ENCODE measurements around the gene COL16A1. TPM values are rescaled to one million over a fixed set of nuclear protein-coding genes. Genes with fewer than 3 reads are reported as not detected.

Gene COL16A1
- polyA plus RNA-seq, 3 donors = 0.13 TPM; not detected in 2

- peak; percentile 97 to 99 (median 98) for DNase-seq
- Histone ChIP-seq H3K79me2 (ENCODE audit: insufficient read depth, low read length) (peaks cover 43% of the 10 kb centered on the region), H3K36me3 (replicated peaks in 1 of 2; ENCODE audit: control insufficient read depth in 1 of 2, insufficient read depth in 2 of 2, low read length in 2 of 2) (no peaks in the 10 kb centered on the region), H3K9me3 (replicated peaks in 1 of 2; ENCODE audit: control insufficient read depth in 1 of 2, insufficient read depth in 1 of 2, low read length in 2 of 2) (no peaks in the 10 kb centered on the region), H3K27me3 (ENCODE audit: control insufficient read depth in 2 of 2, insufficient read depth in 2 of 2, low read length in 2 of 2) (no peaks in the 10 kb centered on the region), H4K20me1 (ENCODE audit: insufficient read depth, low read length) (no peaks in the 10 kb centered on the region), H2AFZ (ENCODE audit: insufficient read depth, low read depth, low read length, poor library complexity, severe bottlenecking) (peak within 1 kb of the TSS; percentile 78), H3K27ac (ENCODE audit: low read depth in 1 of 2, low read length in 2 of 2) (peak within 1 kb of the TSS; percentile 91 to 100), H3K4me1 (ENCODE audit: control insufficient read depth in 1 of 2, insufficient read depth in 2 of 2, low read length in 2 of 2) (peaks cover 26 to 31% of the 10 kb centered on the region in 2 donors), H3K4me3 (replicated peaks in 1 of 3; ENCODE audit: low read depth in 2 of 3, low read length in 3 of 3) (peak within 1 kb of the TSS; percentile 56 to 86 (median 75)), H3K9ac (ENCODE audit: insufficient read depth, low read length, poor library complexity, severe bottlenecking) (peak within 1 kb of the TSS; percentile 99), H3K4me2 (replicated peaks; ENCODE audit: extremely low read depth, low read length, poor library complexity, severe bottlenecking) (peak within 1 kb of the TSS; percentile 80)
- TF ChIP-seq, protein P1, sequence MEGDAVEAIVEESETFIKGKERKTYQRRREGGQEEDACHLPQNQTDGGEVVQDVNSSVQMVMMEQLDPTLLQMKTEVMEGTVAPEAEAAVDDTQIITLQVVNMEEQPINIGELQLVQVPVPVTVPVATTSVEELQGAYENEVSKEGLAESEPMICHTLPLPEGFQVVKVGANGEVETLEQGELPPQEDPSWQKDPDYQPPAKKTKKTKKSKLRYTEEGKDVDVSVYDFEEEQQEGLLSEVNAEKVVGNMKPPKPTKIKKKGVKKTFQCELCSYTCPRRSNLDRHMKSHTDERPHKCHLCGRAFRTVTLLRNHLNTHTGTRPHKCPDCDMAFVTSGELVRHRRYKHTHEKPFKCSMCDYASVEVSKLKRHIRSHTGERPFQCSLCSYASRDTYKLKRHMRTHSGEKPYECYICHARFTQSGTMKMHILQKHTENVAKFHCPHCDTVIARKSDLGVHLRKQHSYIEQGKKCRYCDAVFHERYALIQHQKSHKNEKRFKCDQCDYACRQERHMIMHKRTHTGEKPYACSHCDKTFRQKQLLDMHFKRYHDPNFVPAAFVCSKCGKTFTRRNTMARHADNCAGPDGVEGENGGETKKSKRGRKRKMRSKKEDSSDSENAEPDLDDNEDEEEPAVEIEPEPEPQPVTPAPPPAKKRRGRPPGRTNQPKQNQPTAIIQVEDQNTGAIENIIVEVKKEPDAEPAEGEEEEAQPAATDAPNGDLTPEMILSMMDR (IDR thresholded peaks at IDR 0.05) = no peak
- WGBS (ENCODE audit: insufficient coverage) = under 1% methylated on average over 56 of the region's 56 CpGs
- peaks cover 0 to 1% (median 0%) of the 10 kb centered on the region in 7 donors for H3K9me3 Mint-ChIP-seq
- peaks cover 0 to 2% of the 10 kb centered on the region in 2 donors for H3K36me3 Mint-ChIP-seq
- peak within 1 kb of the TSS; percentile 91 to 100 for H3K4me3 Mint-ChIP-seq
- peaks cover 21% of the 10 kb centered on the region for H3K4me1 Mint-ChIP-seq
- intact Hi-C loops (cut with micrococcal nuclease) = loop anchor here (5.0 kb wide), 2 partner anchors 37 to 143 kb away; no protein-coding TSS in a partner anchor
- peak within 1 kb of the TSS; percentile 99 to 100 (median 100) for H3K27ac Mint-ChIP-seq
- H3K27me3 Mint-ChIP-seq (ENCODE audit: low read depth in 3 of 3) = no peaks in the 10 kb centered on the region
Measured at GRCh38 chr1:31644560-31645273, 59.1 kb downstream of the COL16A1 start, which contains the start of gene PEF1. Gene PEF1 (minus strand): TSS chr1:31644876. CDS start chr1:31644864, 12 bp downstream.

DNA sequence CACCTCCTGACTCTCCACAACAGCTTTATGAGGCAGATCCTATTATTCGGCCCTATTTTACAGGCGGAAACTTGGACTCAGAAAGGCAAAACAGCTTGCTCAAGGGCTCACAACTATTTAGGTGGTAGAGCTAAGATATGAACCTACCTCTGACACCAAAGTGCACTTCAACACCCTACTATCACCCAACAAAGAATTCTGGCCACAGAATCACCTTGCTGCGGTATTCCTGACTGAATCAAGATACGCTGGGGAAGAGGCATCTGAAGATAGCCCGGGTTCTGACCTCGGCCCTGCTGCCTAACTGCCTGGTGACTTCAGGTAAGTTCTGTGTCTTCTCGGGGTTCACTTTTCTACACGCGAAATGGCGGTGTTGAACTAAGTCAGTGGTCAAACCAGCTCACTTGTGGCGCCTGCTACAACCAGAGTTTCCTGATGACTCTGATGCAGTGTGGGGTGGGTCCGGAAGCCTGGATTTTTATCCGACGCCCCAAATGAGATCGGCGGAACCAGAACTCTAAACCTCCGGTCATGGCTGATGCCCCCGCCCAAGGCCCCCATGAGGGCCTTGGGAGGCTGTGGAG lies 59.7 kb downstream of the COL16A1 start:
- Histone ChIP-seq H3K4me2 (replicated peaks; ENCODE audit: extremely low read depth, low read length, poor library complexity, severe bottlenecking) (peak overlapping the region; percentile 80), H2AFZ (ENCODE audit: insufficient read depth, low read depth, low read length, poor library complexity, severe bottlenecking) (peak overlapping the region; percentile 78), H3K9me3 (replicated peaks in 1 of 2; ENCODE audit: control insufficient read depth in 1 of 2, insufficient read depth in 1 of 2, low read length in 2 of 2) (no peaks in the 10 kb centered on the region), H3K27ac (ENCODE audit: low read depth in 1 of 2, low read length in 2 of 2) (peak overlapping the region; percentile 91 to 100), H3K79me2 (ENCODE audit: insufficient read depth, low read length) (peaks cover 46% of the 10 kb centered on the region), H4K20me1 (ENCODE audit: insufficient read depth, low read length) (peaks cover 3% of the 10 kb centered on the region), H3K36me3 (replicated peaks in 1 of 2; ENCODE audit: control insufficient read depth in 1 of 2, insufficient read depth in 2 of 2, low read length in 2 of 2) (no peaks in the 10 kb centered on the region), H3K9ac (ENCODE audit: insufficient read depth, low read length, poor library complexity, severe bottlenecking) (peak overlapping the region; percentile 99), H3K4me3 (replicated peaks in 1 of 3; ENCODE audit: low read depth in 2 of 3, low read length in 3 of 3) (peak overlapping the region; percentile 56 to 86 (median 75)), H3K27me3 (ENCODE audit: control insufficient read depth in 2 of 2, insufficient read depth in 2 of 2, low read length in 2 of 2) (no peaks in the 10 kb centered on the region), H3K4me1 (ENCODE audit: control insufficient read depth in 1 of 2, insufficient read depth in 2 of 2, low read length in 2 of 2) (peaks cover 33 to 37% of the 10 kb centered on the region in 2 donors)
- WGBS (ENCODE audit: insufficient coverage) = under 1% methylated on average over 16 of the region's 18 CpGs
- TF ChIP-seq, protein P1 (IDR thresholded peaks at IDR 0.05) = no peak
- DNase-seq = peak in 2 of 3 donors; percentile 75 to 90
- H3K36me3 Mint-ChIP-seq = peaks cover 0 to 2% of the 10 kb centered on the region in 2 donors
- H3K4me3 Mint-ChIP-seq = peak overlapping the region; percentile 91 to 100
- intact Hi-C loops (cut with micrococcal nuclease) = loop anchor here in 1 of 2 donors (5.0 kb wide), 1 partner anchor 37 kb away; no protein-coding TSS in a partner anchor
- H3K9me3 Mint-ChIP-seq = peaks cover 0 to 1% (median 0%) of the 10 kb centered on the region in 7 donors
- H3K27me3 Mint-ChIP-seq (ENCODE audit: low read depth in 3 of 3) = no peaks in the 10 kb centered on the region
- H3K4me1 Mint-ChIP-seq = peaks cover 21% of the 10 kb centered on the region
- peak overlapping the region; percentile 99 to 100 (median 100) for H3K27ac Mint-ChIP-seq

Data from CD14-positive monocyte (primary cell).